Esophagus muscularis mucosa (tissue), 4 donors: ENCODE results near the gene NTSR1. TPM values are rescaled to one million over a fixed set of nuclear protein-coding genes. Genes with fewer than 3 reads are reported as not detected.

Source experiments
- DNase-seq: peaks from one replicate; pipeline ENCODE4 v3.0.0-alpha.2; 2017; ENCODE audit errors: extremely low spot score
- H3K27ac ChIP-seq, 4 donors: fragments of 200-600 bp; sonication (generic); replicated peaks in 1 of 4; 1 replicate in 3 of 4; 2 replicates in 1 of 4; pipeline ENCODE4 v1.5.1; 2016 to 2019; ENCODE audit warnings: mild to moderate bottlenecking in 1 of 4
- H3K27me3 ChIP-seq, 4 donors: fragments of 200-600 bp; sonication (generic); one replicate each; pipeline versions ENCODE4 v1.5.1 to v1.6.0; 2016 to 2019
- H3K36me3 ChIP-seq, 4 donors: fragments of 200-600 bp; sonication (generic); one replicate each; pipeline ENCODE4 v1.5.1; 2016 to 2019
- H3K4me1 ChIP-seq, 4 donors: fragments of 200-600 bp; sonication (generic); one replicate each; pipeline ENCODE4 v1.5.1; 2016 to 2019
- H3K4me3 ChIP-seq, 4 donors: fragments of 200-600 bp; sonication (generic); 1 replicate in 2 of 4; 2 replicates in 2 of 4; pipeline ENCODE4 v1.5.1; 2016 to 2019; ENCODE audit warnings: mild to moderate bottlenecking in 4 of 4, moderate library complexity in 1 of 4
- H3K9me3 ChIP-seq, 4 donors: fragments of 200-600 bp; sonication (generic); 1 replicate in 3 of 4; 2 replicates in 1 of 4; pipeline ENCODE4 v1.5.1; 2016 to 2019
- EP300 ChIP-seq: sonication (generic); formaldehyde crosslinking; IDR thresholded peaks from one replicate; pipeline ENCODE4 v1.6.1; 2017; ENCODE audit warnings: antibody characterized with exemption
- POLR2A ChIP-seq: fragments of 450-650 bp; IDR thresholded peaks from one replicate; pipeline ENCODE4 v1.6.1; 2017; ENCODE audit warnings: antibody characterized with exemption, moderate library complexity, mild to moderate bottlenecking, low read depth
- POLR2AphosphoS5 ChIP-seq, 2 donors: sonication (generic); formaldehyde crosslinking; IDR thresholded peaks; one replicate each; pipeline ENCODE4 v1.6.1; 2017; ENCODE audit warnings: antibody characterized with exemption in 2 of 2
- WGBS: methylation state at CpG from one replicate; pipeline ENCODE4 v1.1.5; 2018; 5-methylcytosine and 5-hydroxymethylcytosine counted together
- intact Hi-C: fragments of 100-400 bp; cut with DNase I; formaldehyde crosslinking; loops from one replicate; pipeline ENCODE4 v1.15.1; 2023
- total RNA-seq, 4 donors: library from RNA; depleted of rRNA; stranded (reverse); fragments of >200 nt; gene quantifications; one replicate each; pipeline versions ENCODE4 v1.1.0 to v1.2.1, GENCODE V29; 2016
- TF ChIP-seq, protein P1 (sequence below), 3 experiments: fragments of 200-600 bp in 2 of 3; fragments of 450-650 bp in 1 of 3; sonication (generic) in 2 of 3; IDR thresholded peaks; one replicate each; pipeline ENCODE4 v1.5.1; 2017 to 2019; ENCODE audit warnings: antibody characterized with exemption in 3 of 3, mild to moderate bottlenecking in 2 of 3, moderate library complexity in 1 of 3

NTSR1 gene
- total RNA-seq, 4 donors from 2014 or later = 0.42 to 1.6 (median 0.80) TPM

DNA sequence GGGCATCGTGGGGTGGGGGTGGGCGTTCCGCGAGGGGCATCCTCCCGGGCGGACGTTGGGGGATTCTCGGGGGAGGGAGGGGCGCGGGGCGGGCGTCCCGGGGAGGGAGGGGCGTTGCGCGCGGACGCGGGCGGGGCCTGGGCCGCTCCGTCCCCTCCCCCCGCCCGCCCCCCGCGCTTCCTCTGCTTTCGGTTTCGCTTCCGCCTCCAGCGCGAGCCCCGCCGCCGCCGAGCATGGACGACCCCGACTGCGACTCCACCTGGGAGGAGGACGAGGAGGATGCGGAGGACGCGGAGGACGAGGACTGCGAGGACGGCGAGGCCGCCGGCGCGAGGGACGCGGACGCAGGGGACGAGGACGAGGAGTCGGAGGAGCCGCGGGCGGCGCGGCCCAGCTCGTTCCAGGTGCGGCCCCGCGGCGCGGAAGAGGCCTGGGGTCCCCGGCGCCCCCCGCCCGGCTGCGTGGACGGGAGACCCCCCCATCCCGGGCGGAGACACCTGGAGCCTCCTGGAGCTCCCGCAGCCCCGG lies 96.1 kb downstream of the NTSR1 start, which contains the start of gene OGFR:
OGFR (plus strand) TSS at position 209 of the 528 bp plus-strand sequence; CDS start at position 234, 25 bp downstream.
- intact Hi-C loops = no loop called here
- DNase-seq = no peak
- Histone ChIP-seq H3K4me1 (peaks cover 37 to 49% (median 39%) of the 10 kb centered on the region in 4 donors), H3K27me3 (no peaks in the 10 kb centered on the region), H3K4me3 (peak within 1 kb of the TSS; percentile 86 to 100 (median 96)), H3K9me3 (no peaks in the 10 kb centered on the region), H3K36me3 (peaks cover 34 to 50% (median 43%) of the 10 kb centered on the region in 4 donors), H3K27ac (peak within 1 kb of the TSS; percentile 88 to 93 (median 92))
- TF ChIP-seq POLR2A (peak; percentile 21), EP300 (no peak), POLR2AphosphoS5 (IDR thresholded peaks at IDR 0.05) (peak; percentile 80 to 91)
- TF ChIP-seq, protein P1, sequence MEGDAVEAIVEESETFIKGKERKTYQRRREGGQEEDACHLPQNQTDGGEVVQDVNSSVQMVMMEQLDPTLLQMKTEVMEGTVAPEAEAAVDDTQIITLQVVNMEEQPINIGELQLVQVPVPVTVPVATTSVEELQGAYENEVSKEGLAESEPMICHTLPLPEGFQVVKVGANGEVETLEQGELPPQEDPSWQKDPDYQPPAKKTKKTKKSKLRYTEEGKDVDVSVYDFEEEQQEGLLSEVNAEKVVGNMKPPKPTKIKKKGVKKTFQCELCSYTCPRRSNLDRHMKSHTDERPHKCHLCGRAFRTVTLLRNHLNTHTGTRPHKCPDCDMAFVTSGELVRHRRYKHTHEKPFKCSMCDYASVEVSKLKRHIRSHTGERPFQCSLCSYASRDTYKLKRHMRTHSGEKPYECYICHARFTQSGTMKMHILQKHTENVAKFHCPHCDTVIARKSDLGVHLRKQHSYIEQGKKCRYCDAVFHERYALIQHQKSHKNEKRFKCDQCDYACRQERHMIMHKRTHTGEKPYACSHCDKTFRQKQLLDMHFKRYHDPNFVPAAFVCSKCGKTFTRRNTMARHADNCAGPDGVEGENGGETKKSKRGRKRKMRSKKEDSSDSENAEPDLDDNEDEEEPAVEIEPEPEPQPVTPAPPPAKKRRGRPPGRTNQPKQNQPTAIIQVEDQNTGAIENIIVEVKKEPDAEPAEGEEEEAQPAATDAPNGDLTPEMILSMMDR (IDR thresholded peaks at IDR 0.05) = no peak
- no CpG with 5 or more reads among the region's 77 CpGs for WGBS

DNA sequence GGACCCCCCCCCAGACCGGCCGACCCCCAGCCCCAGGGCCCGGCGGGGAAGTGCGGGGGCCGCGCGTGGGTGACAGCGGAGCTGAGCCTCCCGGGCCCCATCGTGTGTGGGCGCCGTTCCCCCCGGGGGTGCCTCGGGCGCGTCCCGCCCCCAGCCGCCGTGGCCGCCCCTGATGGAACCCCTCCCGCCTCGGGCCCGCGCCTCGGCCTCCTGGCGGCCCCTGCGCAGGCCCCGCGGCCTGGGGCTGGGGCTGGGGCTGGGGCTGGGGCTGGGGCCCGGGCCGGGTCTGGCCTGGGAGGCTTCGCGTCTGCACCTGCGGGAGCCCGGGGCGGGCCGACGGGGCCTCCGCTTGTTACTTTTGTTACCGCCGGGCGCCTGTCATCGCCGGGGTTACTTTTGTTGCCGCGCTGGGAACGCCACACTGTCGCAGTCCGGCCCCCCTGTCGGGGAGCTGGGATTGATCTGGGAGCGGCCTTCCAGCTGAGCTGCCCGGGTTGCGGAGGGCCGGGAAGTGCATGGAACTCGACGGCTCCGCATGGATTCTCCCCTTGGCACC lies 96.6 kb downstream of the NTSR1 start:
- peak overlapping the region; percentile 86 to 100 (median 96) for H3K4me3 ChIP-seq
- peaks cover 37 to 49% (median 40%) of the 10 kb centered on the region in 4 donors for H3K4me1 ChIP-seq
- TF ChIP-seq POLR2A (no peak), EP300 (no peak), POLR2AphosphoS5 (IDR thresholded peaks at IDR 0.05) (no peak)
- TF ChIP-seq, protein P1 (IDR thresholded peaks at IDR 0.05) = no peak
- peaks cover 34 to 50% (median 44%) of the 10 kb centered on the region in 4 donors for H3K36me3 ChIP-seq
- no peaks in the 10 kb centered on the region for H3K9me3 ChIP-seq
- peak overlapping the region; percentile 88 to 93 (median 92) for H3K27ac ChIP-seq
- WGBS = no CpG with 5 or more reads among the region's 58 CpGs
- H3K27me3 ChIP-seq = no peaks in the 10 kb centered on the region
- no peak for DNase-seq
- intact Hi-C loops = no loop called here

DNA sequence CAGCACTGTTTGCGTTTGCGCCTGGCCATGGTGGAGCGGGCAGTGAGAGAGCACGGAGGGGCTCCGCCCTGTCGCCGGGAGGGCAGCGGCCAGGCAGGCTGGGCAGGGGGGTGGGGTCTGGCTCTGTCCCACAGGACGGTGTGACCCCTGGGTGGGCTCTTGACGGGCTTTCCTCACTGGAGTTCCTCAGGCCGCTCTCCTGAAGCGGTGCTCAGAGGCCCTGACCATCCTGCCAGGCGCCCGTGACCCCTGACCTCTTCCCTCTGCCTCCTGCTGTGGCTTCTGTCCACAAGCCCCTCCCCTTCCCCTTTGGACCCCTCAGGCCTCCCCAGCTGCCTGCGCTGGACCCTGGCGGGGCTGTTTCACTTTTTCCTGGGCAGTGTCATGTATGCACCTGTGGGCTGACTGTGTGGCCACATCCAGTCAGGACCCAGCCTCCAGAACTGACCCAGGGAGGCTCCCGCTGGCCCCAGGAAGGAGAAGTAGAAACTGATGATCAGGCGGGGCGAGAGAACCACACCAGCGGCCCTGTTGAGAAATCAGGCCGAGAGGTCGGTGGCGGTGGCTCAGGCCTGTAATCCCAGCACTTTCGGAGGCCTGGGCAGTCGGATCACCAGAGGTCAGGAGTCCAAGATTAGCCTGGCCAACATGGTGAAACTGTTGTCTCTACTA lies 97.2 kb downstream of the NTSR1 start:
- peak in 1 of 2 donors; percentile 17 for TF ChIP-seq POLR2AphosphoS5 (IDR thresholded peaks at IDR 0.05)
- TF ChIP-seq, protein P1 (IDR thresholded peaks at IDR 0.05) = no peak
- no peaks in the 10 kb centered on the region for H3K27me3 ChIP-seq
- peaks cover 37 to 48% (median 40%) of the 10 kb centered on the region in 4 donors for H3K4me1 ChIP-seq
- H3K9me3 ChIP-seq = no peaks in the 10 kb centered on the region
- DNase-seq = no peak
- H3K4me3 ChIP-seq = peak overlapping the region; percentile 86 to 100 (median 96)
- intact Hi-C loops = no loop called here
- H3K27ac ChIP-seq = peak overlapping the region; percentile 88 to 93 (median 92)
- H3K36me3 ChIP-seq = peaks cover 35 to 50% (median 44%) of the 10 kb centered on the region in 4 donors
- WGBS = 65% methylated on average over 9 of the region's 25 CpGs

DNA sequence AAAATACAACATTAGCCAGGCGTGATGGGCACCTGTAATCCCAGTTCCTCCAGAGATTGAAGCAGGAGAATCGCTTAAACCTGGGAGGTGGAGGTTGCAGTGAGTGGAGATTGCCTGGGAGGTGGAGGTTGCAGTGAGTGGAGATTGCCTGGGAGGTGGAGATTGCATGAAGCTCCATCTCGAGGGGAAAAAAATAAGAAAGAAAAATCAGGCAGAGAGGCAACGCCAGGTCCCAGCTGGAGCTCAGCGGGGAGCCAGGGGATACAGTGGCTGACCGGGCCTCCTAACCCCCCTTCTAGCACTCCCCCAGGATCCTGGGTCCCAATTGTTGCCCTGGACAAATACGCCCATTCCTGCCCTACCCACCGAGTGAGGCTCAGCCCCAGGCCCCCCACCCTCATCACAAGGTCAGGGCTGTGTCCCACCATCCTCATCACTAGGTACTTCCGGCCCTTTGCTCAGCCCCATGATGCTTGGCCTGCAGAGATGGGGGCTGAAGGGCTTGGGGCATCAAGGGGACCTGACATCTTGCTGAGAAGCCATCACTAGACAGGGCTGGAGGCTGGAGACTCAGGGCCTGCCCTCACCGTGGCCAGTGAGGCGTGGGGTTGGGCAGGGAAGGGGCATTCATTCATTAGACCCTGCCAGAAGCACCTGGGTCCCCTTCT lies 97.9 kb downstream of the NTSR1 start:
- intact Hi-C loops = no loop called here
- Histone ChIP-seq H3K9me3 (no peaks in the 10 kb centered on the region), H3K4me3 (peak overlapping the region; percentile 86 to 100 (median 96)), H3K27me3 (no peaks in the 10 kb centered on the region), H3K36me3 (peaks cover 41 to 50% (median 47%) of the 10 kb centered on the region in 4 donors), H3K27ac (peak overlapping the region in 2 of 4 donors; percentile 37 to 91), H3K4me1 (peaks cover 37 to 41% (median 40%) of the 10 kb centered on the region in 4 donors)
- WGBS = 75% methylated on average over 9 of the region's 11 CpGs
- TF ChIP-seq POLR2A (no peak), POLR2AphosphoS5 (IDR thresholded peaks at IDR 0.05) (no peak), EP300 (no peak)
- TF ChIP-seq, protein P1 (IDR thresholded peaks at IDR 0.05) = no peak
- DNase-seq = no peak
